Ishikawa (cell line): ENCODE data around the gene HELZ2.

ENCODE experiments used
- CEBPB ChIP-seq: IDR thresholded peaks from 2 replicates; pipeline ENCODE4 v1.6.1; 2012
- CREB1 ChIP-seq: IDR thresholded peaks from 2 replicates; pipeline ENCODE4 v1.6.1; 2012; ENCODE audit warnings: low read depth
- EGR1 ChIP-seq: IDR thresholded peaks from 2 replicates; pipeline ENCODE4 v1.6.1; 2012
- EP300 ChIP-seq: IDR thresholded peaks from 2 replicates; pipeline ENCODE4 v1.6.1; 2012; ENCODE audit warnings: borderline replicate concordance
- FOXM1 ChIP-seq: IDR thresholded peaks from 2 replicates; pipeline ENCODE4 v1.6.1; 2012; ENCODE audit warnings: low read depth, borderline replicate concordance
- NFIC ChIP-seq: IDR thresholded peaks from 2 replicates; pipeline ENCODE4 v1.6.1; 2012
- RAD21 ChIP-seq: IDR thresholded peaks from 2 replicates; pipeline ENCODE4 v1.6.1; 2012; ENCODE audit warnings: low read depth
- TAF1 ChIP-seq: IDR thresholded peaks from 2 replicates; pipeline ENCODE4 v1.6.1; 2012; ENCODE audit warnings: low read depth, mild to moderate bottlenecking
- TCF12 ChIP-seq: IDR thresholded peaks from 2 replicates; pipeline ENCODE4 v1.6.1; 2012; ENCODE audit warnings: low read depth
- TEAD4 ChIP-seq: IDR thresholded peaks from 2 replicates; pipeline ENCODE4 v1.6.1; 2012
- YY1 ChIP-seq: IDR thresholded peaks from 2 replicates; pipeline ENCODE4 v1.6.1; 2012; ENCODE audit warnings: low read depth
- ZBTB7A ChIP-seq: IDR thresholded peaks from 2 replicates; pipeline ENCODE4 v1.6.1; 2012; ENCODE audit warnings: low read depth
- TF ChIP-seq, protein P1 (sequence below): IDR thresholded peaks from 2 replicates; pipeline ENCODE4 v1.6.1; 2012
- TF ChIP-seq, protein P2 (sequence below): IDR thresholded peaks from 2 replicates; pipeline ENCODE4 v1.6.1; 2012; ENCODE audit warnings: low read depth, mild to moderate bottlenecking
- TF ChIP-seq, protein P3 (sequence below): IDR thresholded peaks from 2 replicates; pipeline ENCODE4 v1.6.1; 2012

The HELZ2 gene

DNA sequence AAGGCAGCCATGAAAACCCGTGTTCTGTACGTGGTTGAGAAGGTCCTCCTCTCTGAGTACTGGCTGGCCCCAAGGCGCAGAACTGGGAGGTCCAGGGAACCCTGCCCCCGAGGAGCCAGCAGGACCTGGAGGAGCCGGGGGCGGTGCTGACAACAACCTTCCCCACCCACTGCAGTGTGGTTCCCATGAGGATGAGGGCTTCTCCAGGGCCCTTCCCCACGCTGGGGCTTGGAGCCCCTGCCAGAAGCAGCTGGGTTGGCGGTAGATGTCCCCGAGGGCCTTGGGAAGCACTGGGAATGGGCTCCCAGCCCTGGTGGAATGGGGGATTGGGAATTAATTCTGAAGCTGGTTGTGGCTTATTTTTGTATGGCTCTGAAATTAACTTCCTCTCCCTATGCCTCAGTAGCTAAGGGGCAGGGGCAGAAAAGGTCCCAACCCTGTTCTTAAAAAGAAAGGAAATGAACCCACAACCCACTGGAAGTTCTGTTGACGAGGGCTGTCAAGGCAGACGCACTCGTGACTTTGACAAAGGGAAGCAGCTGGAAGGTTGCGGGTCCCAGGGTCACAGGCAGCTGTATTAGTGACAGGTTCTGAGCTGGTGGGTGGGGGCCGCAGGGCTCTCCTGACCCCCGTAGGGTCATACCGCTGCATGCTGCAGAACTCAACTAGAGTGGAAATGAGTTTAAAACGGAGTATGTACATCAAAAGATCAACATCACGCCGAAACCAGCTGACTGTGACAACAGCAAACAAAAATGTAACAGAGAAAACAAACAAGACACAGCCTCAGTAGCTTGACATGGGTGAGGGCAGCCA, 13.9 kb upstream of the HELZ2 start:
- TF ChIP-seq EGR1 (no peak), NFIC (no peak)

DNA sequence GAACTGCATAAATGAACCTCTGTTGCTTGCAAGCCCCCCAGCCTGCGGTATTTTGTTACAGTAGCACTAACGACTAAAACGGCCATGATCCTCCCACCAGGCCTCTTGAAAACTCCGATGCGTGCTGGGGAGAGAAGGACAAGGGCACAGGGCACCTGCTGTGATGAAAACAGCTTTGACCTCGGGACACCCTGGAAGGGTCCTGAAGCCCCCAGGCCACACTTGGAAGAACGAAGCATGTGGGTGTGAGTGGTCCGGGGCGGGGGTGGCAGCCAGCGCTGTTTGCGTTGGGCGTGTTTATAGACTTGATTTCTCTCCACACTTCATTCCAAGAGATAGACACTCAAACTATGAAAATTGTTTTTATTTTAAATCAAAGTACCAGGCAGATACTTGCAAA, 13.2 kb upstream of the HELZ2 start:
- TF ChIP-seq YY1 (no peak), CREB1 (no peak), NFIC (no peak), ZBTB7A (no peak)
- TF ChIP-seq, protein P1, sequence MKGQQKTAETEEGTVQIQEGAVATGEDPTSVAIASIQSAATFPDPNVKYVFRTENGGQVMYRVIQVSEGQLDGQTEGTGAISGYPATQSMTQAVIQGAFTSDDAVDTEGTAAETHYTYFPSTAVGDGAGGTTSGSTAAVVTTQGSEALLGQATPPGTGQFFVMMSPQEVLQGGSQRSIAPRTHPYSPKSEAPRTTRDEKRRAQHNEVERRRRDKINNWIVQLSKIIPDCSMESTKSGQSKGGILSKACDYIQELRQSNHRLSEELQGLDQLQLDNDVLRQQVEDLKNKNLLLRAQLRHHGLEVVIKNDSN = no peak

DNA sequence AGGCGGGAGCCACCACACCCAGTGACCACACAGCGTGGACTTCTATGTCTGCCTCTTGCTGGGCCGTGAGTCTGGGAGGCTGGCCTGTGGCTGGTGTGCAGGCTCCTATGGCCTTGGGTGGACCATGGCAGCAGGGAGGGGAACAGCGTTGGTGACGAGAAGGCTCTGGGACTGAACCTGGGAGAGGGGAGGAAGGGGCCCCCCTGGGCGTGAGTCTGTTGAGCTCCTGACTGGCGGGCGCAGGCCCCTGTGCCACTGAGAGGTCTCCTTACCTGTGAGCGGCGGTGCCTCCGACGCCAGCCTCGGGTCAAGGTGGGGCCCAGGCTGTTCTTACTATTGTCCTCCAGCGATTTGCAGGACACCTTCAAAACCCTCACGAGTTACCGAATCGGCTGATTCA, 12.8 kb upstream of the HELZ2 start:
- no peak for TF ChIP-seq RAD21
- TF ChIP-seq EGR1 = no peak
- TF ChIP-seq FOXM1 = no peak
- TF ChIP-seq, protein P1 = no peak
- TF ChIP-seq YY1 = no peak
- TF ChIP-seq CREB1 = no peak
- TF ChIP-seq ZBTB7A = no peak
- TF ChIP-seq EP300 = no peak
- TF ChIP-seq, protein P2, sequence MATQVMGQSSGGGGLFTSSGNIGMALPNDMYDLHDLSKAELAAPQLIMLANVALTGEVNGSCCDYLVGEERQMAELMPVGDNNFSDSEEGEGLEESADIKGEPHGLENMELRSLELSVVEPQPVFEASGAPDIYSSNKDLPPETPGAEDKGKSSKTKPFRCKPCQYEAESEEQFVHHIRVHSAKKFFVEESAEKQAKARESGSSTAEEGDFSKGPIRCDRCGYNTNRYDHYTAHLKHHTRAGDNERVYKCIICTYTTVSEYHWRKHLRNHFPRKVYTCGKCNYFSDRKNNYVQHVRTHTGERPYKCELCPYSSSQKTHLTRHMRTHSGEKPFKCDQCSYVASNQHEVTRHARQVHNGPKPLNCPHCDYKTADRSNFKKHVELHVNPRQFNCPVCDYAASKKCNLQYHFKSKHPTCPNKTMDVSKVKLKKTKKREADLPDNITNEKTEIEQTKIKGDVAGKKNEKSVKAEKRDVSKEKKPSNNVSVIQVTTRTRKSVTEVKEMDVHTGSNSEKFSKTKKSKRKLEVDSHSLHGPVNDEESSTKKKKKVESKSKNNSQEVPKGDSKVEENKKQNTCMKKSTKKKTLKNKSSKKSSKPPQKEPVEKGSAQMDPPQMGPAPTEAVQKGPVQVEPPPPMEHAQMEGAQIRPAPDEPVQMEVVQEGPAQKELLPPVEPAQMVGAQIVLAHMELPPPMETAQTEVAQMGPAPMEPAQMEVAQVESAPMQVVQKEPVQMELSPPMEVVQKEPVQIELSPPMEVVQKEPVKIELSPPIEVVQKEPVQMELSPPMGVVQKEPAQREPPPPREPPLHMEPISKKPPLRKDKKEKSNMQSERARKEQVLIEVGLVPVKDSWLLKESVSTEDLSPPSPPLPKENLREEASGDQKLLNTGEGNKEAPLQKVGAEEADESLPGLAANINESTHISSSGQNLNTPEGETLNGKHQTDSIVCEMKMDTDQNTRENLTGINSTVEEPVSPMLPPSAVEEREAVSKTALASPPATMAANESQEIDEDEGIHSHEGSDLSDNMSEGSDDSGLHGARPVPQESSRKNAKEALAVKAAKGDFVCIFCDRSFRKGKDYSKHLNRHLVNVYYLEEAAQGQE = no peak
- TF ChIP-seq CEBPB = no peak
- TF ChIP-seq TEAD4 = no peak
- TF ChIP-seq TAF1 = no peak
- TF ChIP-seq, protein P3, sequence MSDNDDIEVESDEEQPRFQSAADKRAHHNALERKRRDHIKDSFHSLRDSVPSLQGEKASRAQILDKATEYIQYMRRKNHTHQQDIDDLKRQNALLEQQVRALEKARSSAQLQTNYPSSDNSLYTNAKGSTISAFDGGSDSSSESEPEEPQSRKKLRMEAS = no peak

DNA sequence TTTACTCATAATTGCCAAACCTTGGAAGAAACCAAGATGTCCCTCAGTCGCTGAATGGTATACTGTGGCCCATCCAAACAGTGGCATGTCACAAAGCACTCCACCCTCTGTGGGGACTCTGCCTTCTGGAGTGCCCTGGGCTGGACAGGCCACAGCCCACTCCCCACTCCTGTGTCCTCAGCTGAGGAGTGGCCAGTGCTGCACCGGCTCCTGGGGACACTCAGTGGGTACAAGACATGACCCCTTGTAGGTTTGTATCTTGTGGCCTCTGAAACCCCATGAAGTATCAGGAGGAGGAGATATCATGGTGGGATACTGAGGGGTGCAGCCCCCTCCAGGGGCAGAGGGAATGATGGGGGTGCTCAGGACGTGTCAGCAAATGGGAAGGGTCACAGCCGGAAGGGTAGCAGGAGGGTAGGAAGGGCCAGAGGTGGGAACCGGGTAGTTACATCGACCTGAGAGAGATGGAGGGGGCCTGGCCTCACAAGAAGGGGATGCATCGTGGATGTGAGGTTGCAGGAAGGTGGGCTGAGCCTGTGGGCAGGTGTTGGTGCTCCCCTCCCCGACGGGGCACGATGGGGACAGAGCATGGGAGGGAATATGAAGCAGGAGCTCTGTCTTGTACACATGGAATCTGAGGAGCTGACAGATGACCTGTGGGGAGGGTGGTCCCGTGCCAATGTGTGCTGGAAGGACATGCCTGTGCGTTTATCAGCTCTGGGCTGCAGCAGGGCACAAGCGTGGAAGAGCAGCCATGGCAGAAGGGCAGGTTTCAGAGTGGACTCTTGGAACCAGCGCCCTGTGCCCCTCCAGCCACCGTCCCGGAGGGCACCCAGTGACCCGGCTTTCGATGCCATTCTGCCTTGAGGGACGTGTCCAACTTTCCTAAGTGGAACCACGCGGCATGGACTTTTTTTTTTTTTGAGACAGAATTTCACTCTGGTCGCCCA, 11.9 kb upstream of the HELZ2 start:
- TF ChIP-seq TEAD4 (no peak), EGR1 (no peak), TCF12 (no peak), RAD21 (no peak), FOXM1 (no peak), NFIC (no peak), TAF1 (no peak), CREB1 (no peak), CEBPB (no peak), YY1 (no peak), ZBTB7A (no peak), EP300 (no peak)
- TF ChIP-seq, protein P1 = no peak
- TF ChIP-seq, protein P2 = no peak
- TF ChIP-seq, protein P3 = no peak

DNA sequence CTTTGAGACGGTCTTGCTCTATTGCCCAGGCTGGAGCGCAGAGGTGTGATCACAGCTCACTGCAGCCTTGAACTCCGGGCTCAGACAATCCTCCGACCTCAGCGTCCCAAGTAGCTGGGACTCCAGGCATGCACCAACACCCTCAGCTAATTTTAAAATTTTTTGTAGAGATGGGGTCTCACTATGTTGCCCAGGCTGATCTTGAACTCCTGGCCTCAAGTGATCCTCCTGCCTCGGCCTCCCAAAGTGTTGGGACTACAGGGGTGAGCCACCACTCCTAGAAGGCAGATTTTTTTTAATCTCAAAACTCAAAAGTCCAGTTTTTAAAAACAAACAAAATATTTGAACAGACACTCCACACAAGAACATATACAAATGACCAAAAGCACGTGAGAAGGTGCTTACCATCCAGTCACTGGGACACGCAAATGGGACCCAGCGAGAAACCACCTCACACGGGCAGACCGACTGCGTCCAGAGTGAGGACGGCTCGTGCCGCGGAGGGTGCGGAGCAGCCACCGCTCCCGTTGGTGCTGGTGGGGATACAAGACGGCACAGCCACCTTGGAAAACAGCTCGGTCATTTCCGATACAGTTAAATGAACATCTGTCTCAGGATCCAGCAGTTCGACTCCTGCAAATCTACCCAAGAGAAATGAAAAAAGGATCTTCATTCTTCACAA, 8.5 kb upstream of the HELZ2 start:
- TF ChIP-seq FOXM1 = no peak
